Tibial nerve (tissue), 4 donors: ENCODE results near the gene RCSD1. TPM values are rescaled to one million over a fixed set of nuclear protein-coding genes. Genes with fewer than 3 reads are reported as not detected.
A peak's percentile ranks its signal among the peaks of the same experiment; 100 is the strongest.

Source experiments
- DNase-seq, 2 donors: peaks; one replicate each; pipeline ENCODE4 v3.0.0-alpha.2; 2019; ENCODE audit warnings: low spot score in 2 of 2
- H3K27ac ChIP-seq, 4 donors: fragments of 200-600 bp; sonication (generic) in 3 of 4; one replicate each; pipeline ENCODE4 v1.5.1; 2017 to 2019; ENCODE audit warnings: mild to moderate bottlenecking in 1 of 4
- H3K27me3 ChIP-seq, 2 donors: fragments of 200-600 bp; sonication (generic) in 1 of 2; one replicate each; pipeline versions ENCODE4 v1.5.1 to v1.6.0; 2017 to 2019
- H3K36me3 ChIP-seq, 3 donors: fragments of 200-600 bp; sonication (generic); one replicate each; pipeline ENCODE4 v1.5.1; 2018 to 2019
- H3K4me1 ChIP-seq, 4 donors: fragments of 200-600 bp; sonication (generic) in 3 of 4; one replicate each; pipeline ENCODE4 v1.5.1; 2017 to 2019
- H3K4me3 ChIP-seq, 4 donors: fragments of 200-600 bp; sonication (generic) in 3 of 4; one replicate each; pipeline ENCODE4 v1.5.1; 2017 to 2019; ENCODE audit warnings: mild to moderate bottlenecking in 1 of 4, moderate library complexity in 1 of 4
- H3K9me3 ChIP-seq, 4 donors: fragments of 200-600 bp; sonication (generic) in 3 of 4; one replicate each; pipeline ENCODE4 v1.5.1; 2017 to 2019
- CTCF ChIP-seq, 5 experiments: fragments of 200-600 bp in 3 of 5; fragments of 450-650 bp in 2 of 5; sonication (generic) in 3 of 5; IDR thresholded peaks; one replicate each; pipeline ENCODE4 v1.5.1; 2016 to 2019; ENCODE audit warnings: antibody characterized with exemption in 5 of 5, mild to moderate bottlenecking in 3 of 5, moderate library complexity in 2 of 5
- EP300 ChIP-seq, 2 donors: sonication (generic); formaldehyde crosslinking; IDR thresholded peaks; one replicate each; pipeline ENCODE4 v1.6.1; 2017; ENCODE audit warnings: antibody characterized with exemption in 2 of 2, mild to moderate bottlenecking in 1 of 2
- POLR2A ChIP-seq, 2 donors: fragments of 450-650 bp; IDR thresholded peaks; one replicate each; pipeline ENCODE4 v1.6.1; 2017; ENCODE audit warnings: antibody characterized with exemption in 2 of 2, mild to moderate bottlenecking in 2 of 2, moderate library complexity in 2 of 2
- WGBS, 2 donors: methylation state at CpG; one replicate each; pipeline ENCODE4 v1.1.5; 2018; 5-methylcytosine and 5-hydroxymethylcytosine counted together
- total RNA-seq, 4 donors: library from RNA; depleted of rRNA; stranded (reverse); fragments of >200 nt; gene quantifications; one replicate each; pipeline ENCODE4 v1.1.0, GENCODE V29; 2016

Gene RCSD1
- total RNA-seq, 4 donors from 2014 or later, result 10.0 to 17.7 (median 12.9) TPM

- no peak overlapping the region for H3K4me3 ChIP-seq
- H3K27ac ChIP-seq, result no peak overlapping the region
- no peaks in the 10 kb centered on the region for H3K9me3 ChIP-seq
- no peaks in the 10 kb centered on the region for H3K27me3 ChIP-seq
- DNase-seq, result no peak
- WGBS, 2 donors, result 80 to 86% methylated on average over 1 of the region's 1 CpG
- H3K4me1 ChIP-seq, result no peaks in the 10 kb centered on the region
- no peaks in the 10 kb centered on the region for H3K36me3 ChIP-seq
- TF ChIP-seq EP300 (IDR thresholded peaks at IDR 0.05), result no peak
Measured at GRCh38 chr1:167587872-167588271, 42.2 kb upstream of the RCSD1 start.

GRCh38 chr1:167588361-167588760 lies 41.7 kb upstream of the RCSD1 start:
- no peaks in the 10 kb centered on the region for H3K4me1 ChIP-seq
- no peak overlapping the region for H3K27ac ChIP-seq
- 70 to 90% methylated on average over 2 of the region's 2 CpGs for WGBS, 2 donors
- no peaks in the 10 kb centered on the region for H3K36me3 ChIP-seq
- no peak for TF ChIP-seq POLR2A (IDR thresholded peaks at IDR 0.05)
- no peak for TF ChIP-seq EP300 (IDR thresholded peaks at IDR 0.05)
- TF ChIP-seq CTCF (IDR thresholded peaks at IDR 0.05), result no peak
- H3K9me3 ChIP-seq, result no peaks in the 10 kb centered on the region
- DNase-seq, result no peak
- no peak overlapping the region for H3K4me3 ChIP-seq
- no peaks in the 10 kb centered on the region for H3K27me3 ChIP-seq

GRCh38 chr1:167592475-167592874 lies 37.6 kb upstream of the RCSD1 start:
- Histone ChIP-seq H3K4me3 (no peak overlapping the region), H3K27me3 (no peaks in the 10 kb centered on the region), H3K4me1 (no peaks in the 10 kb centered on the region), H3K36me3 (no peaks in the 10 kb centered on the region), H3K27ac (no peak overlapping the region), H3K9me3 (no peaks in the 10 kb centered on the region)
- no peak for DNase-seq
- TF ChIP-seq CTCF (IDR thresholded peaks at IDR 0.05) (no peak), POLR2A (IDR thresholded peaks at IDR 0.05) (no peak), EP300 (IDR thresholded peaks at IDR 0.05) (no peak)

DNA sequence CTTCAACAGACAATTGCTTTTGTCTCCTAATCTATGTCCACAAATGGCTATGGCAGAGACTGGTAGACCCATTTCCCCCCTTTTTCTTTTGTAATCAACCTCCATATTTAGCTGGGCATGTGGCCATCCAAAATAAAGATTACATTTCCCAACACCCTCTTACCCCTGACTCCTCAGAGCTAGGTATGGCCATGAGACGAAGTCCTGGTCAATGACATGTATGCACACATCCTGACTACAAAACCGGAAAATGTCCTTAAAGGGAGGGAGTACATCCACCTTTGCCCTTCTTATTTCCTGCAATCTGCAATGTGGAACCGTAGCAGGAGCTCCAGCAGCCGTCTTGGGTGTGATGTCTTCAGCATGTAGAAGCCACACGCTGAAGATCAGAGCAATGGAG lies 36.2 kb upstream of the RCSD1 start:
- WGBS, 2 donors, result 62 to 77% methylated on average over 5 of the region's 5 CpGs
- H3K4me3 ChIP-seq, result no peak overlapping the region
- no peaks in the 10 kb centered on the region for H3K9me3 ChIP-seq
- no peaks in the 10 kb centered on the region for H3K27me3 ChIP-seq
- H3K36me3 ChIP-seq, result no peaks in the 10 kb centered on the region
- TF ChIP-seq POLR2A (IDR thresholded peaks at IDR 0.05), result no peak
- no peak for DNase-seq
- H3K27ac ChIP-seq, result no peak overlapping the region
- H3K4me1 ChIP-seq, result no peaks in the 10 kb centered on the region

DNA sequence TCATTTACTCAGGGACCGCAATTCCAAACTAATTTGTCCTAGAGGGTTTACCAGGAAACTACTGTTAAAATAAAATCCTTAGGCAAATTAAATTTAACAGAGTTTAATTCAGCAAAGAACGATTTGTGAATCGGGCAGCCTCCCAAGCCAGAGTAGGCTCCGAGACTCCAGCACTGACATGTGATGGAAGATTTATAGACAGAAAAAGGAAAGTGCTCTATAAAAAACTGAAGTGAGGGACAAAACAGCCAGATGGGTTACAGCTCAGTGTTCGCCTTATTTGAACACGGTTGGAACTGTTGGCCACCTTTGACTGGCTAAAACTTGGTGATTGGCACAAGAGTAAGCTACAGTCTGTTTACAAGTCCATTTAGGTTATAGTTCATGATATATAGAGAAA lies 35.2 kb upstream of the RCSD1 start:
- peaks cover 0 to 3% (median 0%) of the 10 kb centered on the region in 4 donors for H3K4me1 ChIP-seq
- DNase-seq, result no peak
- no peak overlapping the region for H3K27ac ChIP-seq
- no peak for TF ChIP-seq POLR2A (IDR thresholded peaks at IDR 0.05)
- no peak for TF ChIP-seq CTCF (IDR thresholded peaks at IDR 0.05)
- TF ChIP-seq EP300 (IDR thresholded peaks at IDR 0.05), result no peak
- no peaks in the 10 kb centered on the region for H3K36me3 ChIP-seq
- 57 to 61% methylated on average over 6 of the region's 6 CpGs for WGBS, 2 donors
- H3K4me3 ChIP-seq, result no peak overlapping the region
- no peaks in the 10 kb centered on the region for H3K9me3 ChIP-seq
- H3K27me3 ChIP-seq, result no peaks in the 10 kb centered on the region

GRCh38 chr1:167599957-167600581 lies 30.0 kb upstream of the RCSD1 start:
- no peak overlapping the region for H3K27ac ChIP-seq
- H3K4me1 ChIP-seq, result peaks cover 0 to 28% (median 19%) of the 10 kb centered on the region in 4 donors
- H3K9me3 ChIP-seq, result no peaks in the 10 kb centered on the region
- peak in 1 of 2 donors; percentile 38 for TF ChIP-seq EP300 (IDR thresholded peaks at IDR 0.05)
- peak; percentile 19 to 68 (median 39) for TF ChIP-seq CTCF (IDR thresholded peaks at IDR 0.05)
- TF ChIP-seq POLR2A (IDR thresholded peaks at IDR 0.05), result no peak
- no peaks in the 10 kb centered on the region for H3K27me3 ChIP-seq
- no peak overlapping the region for H3K4me3 ChIP-seq
- WGBS, 2 donors, result 13 to 16% methylated on average over 5 of the region's 5 CpGs
- DNase-seq, result peak in 1 of 2 donors; percentile 28
- no peaks in the 10 kb centered on the region for H3K36me3 ChIP-seq
